Measurements from ENCODE around the gene ZFP36.
"Not testable (repeated sequence)": the region's sequence is repeated elsewhere in the genome, so short reads cannot be mapped to it uniquely, and the experiment has no call there.

Gene ZFP36

GRCh38 chr19:39406656-39407409 is at the start of gene ZFP36:
Gene ZFP36 (plus strand): TSS chr19:39406847. CDS start chr19:39406905, 58 bp downstream.
- H3K27ac ChIP-seq, result peak within 1 kb of the TSS; percentile 100
- DNase-seq (ENCODE audit: low read depth, low spot score), result no peak

GRCh38 chr19:39359026-39359425 is 47.6 kb upstream of the ZFP36 start:
- no peak for DNase-seq (ENCODE audit: low read depth, low spot score)
- H3K27ac ChIP-seq, result no peak overlapping the region

GRCh38 chr19:39360599-39360998 is 46.0 kb upstream of the ZFP36 start:
- no peak for DNase-seq (ENCODE audit: low read depth, low spot score)
- H3K27ac ChIP-seq, result peak overlapping the region; percentile 29

- peak; percentile 22 for DNase-seq (ENCODE audit: low read depth, low spot score)
- peak overlapping the region; percentile 60 for H3K27ac ChIP-seq
Measured at GRCh38 chr19:39362682-39363657, 43.7 kb upstream of the ZFP36 start.

GRCh38 chr19:39363901-39364457 is 42.7 kb upstream of the ZFP36 start:
- no peak for DNase-seq (ENCODE audit: low read depth, low spot score)
- peak overlapping the region; percentile 60 for H3K27ac ChIP-seq

- H3K27ac ChIP-seq, result no peak overlapping the region
- no peak for DNase-seq (ENCODE audit: low read depth, low spot score)
Measured at GRCh38 chr19:39365531-39365930, 41.1 kb upstream of the ZFP36 start.

- DNase-seq (ENCODE audit: low read depth, low spot score), result no peak
- peak overlapping the region; percentile 78 for H3K27ac ChIP-seq
Measured at GRCh38 chr19:39369200-39369599, 37.4 kb upstream of the ZFP36 start.

- H3K27ac ChIP-seq, result peak overlapping the region; percentile 78
- peak; percentile 18 for DNase-seq (ENCODE audit: low read depth, low spot score)
Measured at GRCh38 chr19:39370735-39371134, 35.9 kb upstream of the ZFP36 start.

- DNase-seq (ENCODE audit: low read depth, low spot score), result no peak
- peak overlapping the region; percentile 37 for H3K27ac ChIP-seq
Measured at GRCh38 chr19:39372047-39372802, 34.4 kb upstream of the ZFP36 start.

- no peak for DNase-seq (ENCODE audit: low read depth, low spot score)
- peak overlapping the region; percentile 37 for H3K27ac ChIP-seq
Measured at GRCh38 chr19:39372941-39373340, 33.7 kb upstream of the ZFP36 start.

GRCh38 chr19:39375929-39376328 is 30.7 kb upstream of the ZFP36 start:
- H3K27ac ChIP-seq, result no peak overlapping the region
- no peak for DNase-seq (ENCODE audit: low read depth, low spot score)

GRCh38 chr19:39377373-39378362 is 29.0 kb upstream of the ZFP36 start:
- no peak for DNase-seq (ENCODE audit: low read depth, low spot score)
- no peak overlapping the region for H3K27ac ChIP-seq

GRCh38 chr19:39379366-39379765 is 27.3 kb upstream of the ZFP36 start:
- H3K27ac ChIP-seq; DNase-seq (ENCODE audit: low read depth, low spot score): not testable (repeated sequence)

GRCh38 chr19:39379865-39380396 is 26.7 kb upstream of the ZFP36 start:
- DNase-seq (ENCODE audit: low read depth, low spot score), result no peak
- H3K27ac ChIP-seq, result no peak overlapping the region

GRCh38 chr19:39380521-39381502 is 25.8 kb upstream of the ZFP36 start:
- H3K27ac ChIP-seq, result no peak overlapping the region
- no peak for DNase-seq (ENCODE audit: low read depth, low spot score)

GRCh38 chr19:39381910-39382611 is 24.6 kb upstream of the ZFP36 start:
- peak overlapping the region; percentile 32 for H3K27ac ChIP-seq
- DNase-seq (ENCODE audit: low read depth, low spot score), result no peak
